Measurements from ENCODE around the gene KRTAP12-4.
"Not testable (repeated sequence)": the region's sequence is repeated elsewhere in the genome, so short reads cannot be mapped to it uniquely, and the experiment has no call there.

The KRTAP12-4 gene

GRCh38 chr21:44666401-44667320 is 12.2 kb upstream of the KRTAP12-4 start, which contains the start of gene KRTAP12-2:
Gene KRTAP12-2, minus strand, starts transcription at chr21:44666927. Its CDS starts 41 bp downstream, at chr21:44666886.
- H3K9ac ChIP-seq (ENCODE audit: low read length): no peak within 1 kb of the TSS
- H3F3A ChIP-seq (ENCODE audit: insufficient read depth): no peaks in the 10 kb centered on the region
- no peaks in the 10 kb centered on the region for H3K79me2 ChIP-seq (ENCODE audit: insufficient read depth, low read length)
- no peak within 1 kb of the TSS for H2AFZ ChIP-seq (ENCODE audit: low read depth, low read length, severe bottlenecking)
- no peaks in the 10 kb centered on the region for H4K20me1 ChIP-seq (ENCODE audit: low read depth, low read length)
- no peaks in the 10 kb centered on the region for H3K36me3 ChIP-seq (ENCODE audit: low read length)
- no peaks in the 10 kb centered on the region for H3K27me3 ChIP-seq (ENCODE audit: low read length)
- H3K4me2 ChIP-seq (ENCODE audit: low read depth, low read length, poor library complexity, severe bottlenecking): no peak within 1 kb of the TSS
- no peaks in the 10 kb centered on the region for H3K9me3 ChIP-seq (ENCODE audit: insufficient read depth, low read length)
- no peaks in the 10 kb centered on the region for H3K9me2 ChIP-seq (replicated peaks; ENCODE audit: insufficient read depth, low read length)
- H3K4me3 ChIP-seq (ENCODE audit: insufficient read depth, low read length, poor library complexity, severe bottlenecking): no peak within 1 kb of the TSS
- TF ChIP-seq CTCF (IDR thresholded peaks at IDR 0.05; ENCODE audit: insufficient read depth, low read length, poor library complexity, severe bottlenecking) (no peak), EZH2phosphoT487 (conservative IDR thresholded peaks at IDR 0.05; ENCODE audit: low read length) (no peak)
- no peak within 1 kb of the TSS for H3K27ac ChIP-seq (ENCODE audit: low read depth, low read length)

DNA sequence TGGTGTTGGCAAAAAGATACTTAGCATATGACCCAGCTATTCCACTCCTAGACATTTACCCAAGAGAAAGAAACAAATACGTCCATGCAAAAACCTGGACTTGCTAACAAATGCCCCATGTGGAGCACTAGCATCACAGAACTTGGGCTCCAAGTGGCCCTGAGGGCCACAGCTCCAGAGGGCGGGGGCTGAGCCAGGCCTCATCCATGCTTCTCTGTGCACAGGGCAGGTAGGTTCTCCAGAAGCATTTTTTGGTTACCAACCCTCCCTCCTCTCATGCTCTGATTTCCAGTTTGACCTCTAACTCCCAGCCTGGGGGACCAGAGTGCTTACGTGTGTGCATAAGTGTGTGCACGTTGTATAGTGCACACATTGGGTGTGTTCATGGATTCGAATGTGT is 10.2 kb upstream of the KRTAP12-4 start:
- no peaks in the 10 kb centered on the region for H3K9me2 ChIP-seq (replicated peaks; ENCODE audit: insufficient read depth, low read length)
- no peaks in the 10 kb centered on the region for H3F3A ChIP-seq (ENCODE audit: insufficient read depth)
- TF ChIP-seq EZH2phosphoT487 (conservative IDR thresholded peaks at IDR 0.05; ENCODE audit: low read length) (no peak), CTCF (IDR thresholded peaks at IDR 0.05; ENCODE audit: insufficient read depth, low read length, poor library complexity, severe bottlenecking) (no peak)
- H3K27ac ChIP-seq (ENCODE audit: low read depth, low read length): no peak overlapping the region
- no peaks in the 10 kb centered on the region for H3K9me3 ChIP-seq (ENCODE audit: insufficient read depth, low read length)
- H3K27me3 ChIP-seq (ENCODE audit: low read length): no peaks in the 10 kb centered on the region
- H3K4me3 ChIP-seq (ENCODE audit: insufficient read depth, low read length, poor library complexity, severe bottlenecking): no peak overlapping the region
- no peaks in the 10 kb centered on the region for H4K20me1 ChIP-seq (ENCODE audit: low read depth, low read length)
- H3K79me2 ChIP-seq (ENCODE audit: insufficient read depth, low read length): no peaks in the 10 kb centered on the region
- H3K9ac ChIP-seq (ENCODE audit: low read length): no peak overlapping the region
- no peak overlapping the region for H3K4me2 ChIP-seq (ENCODE audit: low read depth, low read length, poor library complexity, severe bottlenecking)
- H2AFZ ChIP-seq (ENCODE audit: low read depth, low read length, severe bottlenecking): no peak overlapping the region
- no peaks in the 10 kb centered on the region for H3K36me3 ChIP-seq (ENCODE audit: low read length)

DNA sequence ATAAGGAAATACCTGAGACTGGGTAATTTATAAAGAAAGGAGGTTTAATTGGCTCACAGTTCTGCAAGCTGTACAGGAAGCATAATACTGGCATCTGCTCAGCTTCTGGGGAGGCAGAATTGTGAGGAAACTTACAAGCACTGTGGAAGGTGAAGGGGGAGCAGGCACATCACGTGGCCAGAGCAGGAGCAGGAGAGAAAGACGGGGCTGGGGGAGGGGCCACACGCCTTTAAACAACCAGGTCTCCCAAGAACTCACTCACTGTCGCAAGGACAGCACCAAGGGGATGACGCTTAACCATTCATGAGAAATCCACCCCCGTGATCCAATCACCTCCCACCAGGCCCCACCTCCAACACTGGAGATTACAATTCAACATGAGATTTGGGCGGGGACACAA is 7.1 kb upstream of the KRTAP12-4 start:
- not testable (repeated sequence) for H3K36me3 ChIP-seq (ENCODE audit: low read length); H3K79me2 ChIP-seq (ENCODE audit: insufficient read depth, low read length); H3K4me2 ChIP-seq (ENCODE audit: low read depth, low read length, poor library complexity, severe bottlenecking); H3K27ac ChIP-seq (ENCODE audit: low read depth, low read length); H3F3A ChIP-seq (ENCODE audit: insufficient read depth); H3K27me3 ChIP-seq (ENCODE audit: low read length); H3K9me2 ChIP-seq (replicated peaks; ENCODE audit: insufficient read depth, low read length); H4K20me1 ChIP-seq (ENCODE audit: low read depth, low read length); H3K9ac ChIP-seq (ENCODE audit: low read length); H3K9me3 ChIP-seq (ENCODE audit: insufficient read depth, low read length); H2AFZ ChIP-seq (ENCODE audit: low read depth, low read length, severe bottlenecking); H3K4me3 ChIP-seq (ENCODE audit: insufficient read depth, low read length, poor library complexity, severe bottlenecking)

DNA sequence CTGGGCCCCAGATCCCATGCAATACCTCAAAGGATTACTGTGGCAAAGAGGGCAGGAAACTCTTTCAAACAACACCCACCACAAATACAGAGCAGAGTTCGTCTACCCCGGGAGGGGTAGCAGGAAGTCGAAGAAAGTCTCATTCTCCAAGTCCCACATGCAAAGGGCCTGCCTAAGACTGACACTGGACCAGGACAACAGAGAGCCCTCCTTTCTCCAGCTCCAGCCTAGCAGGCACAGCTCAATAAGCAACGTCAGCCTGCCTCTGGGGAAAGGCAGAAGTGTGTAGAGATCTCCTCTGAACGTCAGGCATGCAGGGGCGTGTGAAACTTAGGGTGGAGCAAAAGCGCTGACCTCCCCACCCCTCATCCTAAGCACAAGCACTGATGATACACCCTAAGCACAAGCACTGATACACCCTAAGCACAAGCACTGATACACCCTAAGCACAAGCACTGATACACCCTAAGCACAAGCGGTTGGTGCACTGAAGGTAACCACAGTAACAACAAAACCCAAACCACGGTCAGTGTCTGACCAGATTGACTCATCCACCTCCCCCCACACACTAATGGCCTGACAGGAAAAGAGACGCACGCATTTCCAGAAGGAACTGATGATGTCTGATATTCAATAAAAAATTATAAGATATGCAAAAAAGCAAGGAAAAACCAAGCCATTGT is 4.6 kb upstream of the KRTAP12-4 start:
- no peak overlapping the region for H3K27ac ChIP-seq (ENCODE audit: low read depth, low read length)
- no peak for TF ChIP-seq CTCF (IDR thresholded peaks at IDR 0.05; ENCODE audit: insufficient read depth, low read length, poor library complexity, severe bottlenecking)
- TF ChIP-seq EZH2phosphoT487 (conservative IDR thresholded peaks at IDR 0.05; ENCODE audit: low read length): no peak

More for the DNA sequence above, 4.6 kb upstream of the KRTAP12-4 start:
- H3K9ac ChIP-seq (ENCODE audit: low read length): no peak overlapping the region
- H3K9me3 ChIP-seq (ENCODE audit: insufficient read depth, low read length): no peaks in the 10 kb centered on the region
- H3K36me3 ChIP-seq (ENCODE audit: low read length): no peaks in the 10 kb centered on the region
- no peaks in the 10 kb centered on the region for H4K20me1 ChIP-seq (ENCODE audit: low read depth, low read length)
- no peak overlapping the region for H3K4me3 ChIP-seq (ENCODE audit: insufficient read depth, low read length, poor library complexity, severe bottlenecking)
- no peaks in the 10 kb centered on the region for H3F3A ChIP-seq (ENCODE audit: insufficient read depth)
- no peak overlapping the region for H3K4me2 ChIP-seq (ENCODE audit: low read depth, low read length, poor library complexity, severe bottlenecking)
- no peaks in the 10 kb centered on the region for H3K9me2 ChIP-seq (replicated peaks; ENCODE audit: insufficient read depth, low read length)
- no peaks in the 10 kb centered on the region for H3K79me2 ChIP-seq (ENCODE audit: insufficient read depth, low read length)
- no peak overlapping the region for H2AFZ ChIP-seq (ENCODE audit: low read depth, low read length, severe bottlenecking)
- H3K27me3 ChIP-seq (ENCODE audit: low read length): no peaks in the 10 kb centered on the region
